ENCODE data around the gene FKBP2.

DNA sequence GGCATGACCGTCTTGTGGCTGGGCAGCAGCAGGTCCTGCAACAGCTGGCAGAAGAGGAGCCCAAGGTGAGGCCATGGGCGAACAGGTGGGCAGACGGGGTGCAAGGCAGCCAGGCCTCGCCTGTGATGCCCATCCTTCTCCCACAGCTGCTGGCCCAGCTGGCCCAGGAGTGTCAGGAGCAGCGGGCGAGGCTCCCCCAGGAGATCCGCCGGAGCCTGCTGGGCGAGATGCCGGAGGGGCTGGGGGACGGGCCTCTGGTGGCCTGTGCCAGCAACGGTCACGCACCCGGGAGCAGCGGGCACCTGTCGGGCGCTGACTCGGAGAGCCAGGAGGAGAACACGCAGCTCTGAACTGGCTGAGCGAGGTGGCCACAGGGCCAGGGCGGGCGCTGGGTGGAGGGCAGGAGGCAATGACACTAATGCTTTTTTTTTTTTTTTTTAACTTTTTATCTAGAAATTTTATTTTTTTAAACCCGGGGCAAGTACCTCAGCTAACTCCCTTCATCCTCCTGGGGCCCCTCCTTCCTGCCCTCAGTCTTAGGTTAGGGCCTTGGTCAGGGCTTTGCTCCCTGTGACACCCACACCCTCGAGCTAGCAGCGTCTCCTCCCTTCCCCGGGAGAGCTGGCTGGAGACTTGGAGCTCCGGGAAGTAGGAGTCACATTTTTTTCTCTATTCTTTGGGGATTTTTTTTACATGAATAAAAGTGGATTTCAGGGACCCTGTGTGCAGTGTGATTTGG, 26.5 kb downstream of the FKBP2 start:
- no peak for TF ChIP-seq ZNF274 (IDR thresholded peaks at IDR 0.05; ENCODE audit: low read depth, low read length)
- TF ChIP-seq YY1 (IDR thresholded peaks at IDR 0.05; ENCODE audit: insufficient read depth, insufficient read length) = no peak
